HepG2 (cell line): Measurements from ENCODE around the gene GSTM2. TPM values are rescaled to one million over a fixed set of nuclear protein-coding genes. Genes with fewer than 3 reads are reported as not detected.

Experiments
- ATAC-seq: fragments of 200-7000 bp; cut with Tn5 transposase; 3 replicates; pipeline ENCODE4 v1.9.1; 2020; ENCODE audit warnings: mild to moderate bottlenecking, moderate library complexity
- BruUV-seq: library from RNA; stranded (reverse); fragments of 400-500 nt; replicated peaks from 2 replicates; lab custom pipeline; 2021; lab: Mats Ljungman, UMichigan
- CTCF ChIA-PET: fragments of 300-600 bp; formaldehyde crosslinking; extraction: SDS; loops from one replicate; lab custom pipeline; 2021; ENCODE audit warnings: low total read pairs, inconsistent platforms, low intra/inter-chr PET ratio; lab: Yijun Ruan, JAX
- POLR2A ChIA-PET: fragments of 350-600 bp; sonication (Branson Sonifier 250); formaldehyde crosslinking; loops from one replicate; lab custom pipeline; 2020; ENCODE audit warnings: antibody characterized with exemption, inconsistent platforms; lab: Yijun Ruan, JAX
- DNase-seq: peaks from one replicate; pipeline ENCODE4 v3.0.0-alpha.2; 2015; ENCODE audit warnings: low spot score
- FAIRE-seq: peaks from 3 replicates; lab custom pipeline; 2011; peaks lifted over from hg19 to GRCh38; lab: Jason Lieb, UNC
- H2AFZ ChIP-seq: one replicate; pipeline ENCODE4 v1.6.1; 2011; ENCODE audit warnings: low read length, inconsistent platforms
- H3K27ac ChIP-seq: fragments of 300-600 bp; 3 replicates; pipeline ENCODE4 v1.8.0; 2011; ENCODE audit warnings: mixed run types, mild to moderate bottlenecking, mixed read lengths, low read length, inconsistent platforms; ENCODE audit not compliant: insufficient read depth; ENCODE audit errors: extremely low read length
- H3K27me3 ChIP-seq, 2 experiments: fragments of 200-600 bp in 1 of 2; 2 replicates in 1 of 2; 3 replicates in 1 of 2; pipeline versions ENCODE4 v1.6.0 to v1.8.0; 2011; ENCODE audit warnings: low read length in 2 of 2, mild to moderate bottlenecking in 2 of 2, moderate library complexity in 2 of 2, inconsistent platforms in 1 of 2; ENCODE audit not compliant: insufficient read depth in 2 of 2, control insufficient read depth in 1 of 2
- H3K36me3 ChIP-seq, 2 experiments: fragments of 200-600 bp in 1 of 2; replicated peaks in 1 of 2; 2 replicates in 1 of 2; 3 replicates in 1 of 2; pipeline versions ENCODE4 v1.5.1 to v1.8.0; 2011; ENCODE audit warnings: low read length in 2 of 2, inconsistent platforms in 1 of 2; ENCODE audit not compliant: insufficient read depth in 2 of 2, control insufficient read depth in 1 of 2
- H3K4me1 ChIP-seq: 2 replicates; pipeline ENCODE4 v1.5.1; 2012; ENCODE audit warnings: low read length, inconsistent platforms; ENCODE audit not compliant: insufficient read depth
- H3K4me2 ChIP-seq: 2 replicates; pipeline ENCODE4 v1.6.0; 2011; ENCODE audit warnings: low read depth, low read length, inconsistent platforms
- H3K4me3 ChIP-seq, 3 experiments: fragments of 200-600 bp in 1 of 3; sonication (generic), shearing (Covaris generic) in 1 of 3; replicated peaks in 1 of 3; 2 replicates each; pipeline ENCODE4 v1.5.1; 2011 to 2016; ENCODE audit warnings: low read length in 3 of 3, inconsistent platforms in 2 of 3, low read depth in 2 of 3, mild to moderate bottlenecking in 2 of 3, control low read depth in 1 of 3, mixed read lengths in 1 of 3; ENCODE audit not compliant: insufficient read depth in 1 of 3
- H3K79me2 ChIP-seq: one replicate; pipeline ENCODE4 v1.6.1; 2011; ENCODE audit warnings: low read length, inconsistent platforms; ENCODE audit not compliant: insufficient read depth
- H3K9ac ChIP-seq: 2 replicates; pipeline ENCODE4 v1.6.0; 2011; ENCODE audit warnings: mild to moderate bottlenecking, low read depth, low read length, inconsistent platforms; ENCODE audit not compliant: insufficient read depth
- H3K9me3 ChIP-seq: 2 replicates; pipeline ENCODE4 v1.5.1; 2012; ENCODE audit warnings: mild to moderate bottlenecking, low read length
- H4K20me1 ChIP-seq: 2 replicates; pipeline ENCODE4 v1.6.0; 2011; ENCODE audit warnings: inconsistent platforms, mild to moderate bottlenecking, low read length, moderate library complexity; ENCODE audit not compliant: insufficient read depth
- HDAC1 ChIP-seq: sonication (generic); formaldehyde crosslinking; IDR thresholded peaks from 2 replicates; pipeline ENCODE4 v1.5.1; 2020; ENCODE audit warnings: mild to moderate bottlenecking, missing genetic modification reagents
- HNRNPL ChIP-seq: fragments of 200-400 bp; formaldehyde crosslinking; IDR thresholded peaks from 2 replicates; pipeline ENCODE4 v1.6.1; 2017; ENCODE audit warnings: mild to moderate bottlenecking, low read depth, low read length
- REST ChIP-seq, 2 experiments: IDR thresholded peaks; 2 replicates each; pipeline ENCODE4 v1.6.1; 2011 to 2012; ENCODE audit warnings: low read length in 2 of 2, borderline replicate concordance in 1 of 2, low read depth in 1 of 2, mild to moderate bottlenecking in 1 of 2, moderate library complexity in 1 of 2
- XRCC5 ChIP-seq: fragments of 200-400 bp; formaldehyde crosslinking; optimal IDR thresholded peaks from 2 replicates; pipeline ENCODE3; 2017; ENCODE audit warnings: mild to moderate bottlenecking, low read length
- ZNF335 ChIP-seq: sonication (generic); formaldehyde crosslinking; IDR thresholded peaks from 2 replicates; pipeline ENCODE4 v1.4.0; 2020; ENCODE audit warnings: missing genetic modification reagents
- ZNF670 ChIP-seq: sonication (generic); formaldehyde crosslinking; IDR thresholded peaks from 2 replicates; pipeline ENCODE4 v1.8.0; 2022; ENCODE audit warnings: mild to moderate bottlenecking, missing genetic modification reagents, borderline replicate concordance
- WGBS: methylation state at CpG from one replicate; pipeline ENCODE4 v1.1.6; 2017; ENCODE audit warnings: low lambda C conversion rate; 5-methylcytosine and 5-hydroxymethylcytosine counted together
- in situ Hi-C: cut with HindIII; loops from 2 replicates; pipeline ENCODE4 v1.10.0; 2017; ENCODE audit warnings: low pct_unique_long_range_greater_than_20kb; ENCODE audit not compliant: extremely low pct_ligation_motif_present
- intact Hi-C: fragments of 100-400 bp; cut with micrococcal nuclease; formaldehyde crosslinking; loops from one replicate; pipeline ENCODE4 v1.10.0; 2022; ENCODE audit not compliant: unreplicated experiment
- polyA plus RNA-seq, 8 experiments: library from polyadenylated mRNA; depleted of rRNA in 3 of 8; stranded (reverse) in 7 of 8; unstranded in 1 of 8; fragments of >200 nt; fragmentation: Illumina TruSeq in 4 of 8; extraction: Trizol in 4 of 8; gene quantifications; 2 replicates each; pipeline versions ENCODE4 v1.2.1 to v1.2.3, GENCODE V29; 2011 to 2016; ENCODE audit warnings: low read depth in 4 of 8, missing spikeins in 1 of 8, mixed read lengths in 1 of 8; ENCODE audit not compliant: insufficient read depth in 1 of 8
- total RNA-seq, 5 experiments: library from RNA; depleted of rRNA; stranded (reverse); fragments of >200 nt; fragmentation: Illumina TruSeq; extraction: Trizol; gene quantifications; 2 replicates each; pipeline ENCODE4 v1.2.3, GENCODE V29; 2016; ENCODE audit warnings: low read depth in 1 of 5

GSTM2 gene
- total and polyA plus RNA-seq, 2 of the 13 experiments (the other 11 are each of a cell fraction or from before 2014, with no cell fraction given) = 7.0 to 15.0 TPM

DNA sequence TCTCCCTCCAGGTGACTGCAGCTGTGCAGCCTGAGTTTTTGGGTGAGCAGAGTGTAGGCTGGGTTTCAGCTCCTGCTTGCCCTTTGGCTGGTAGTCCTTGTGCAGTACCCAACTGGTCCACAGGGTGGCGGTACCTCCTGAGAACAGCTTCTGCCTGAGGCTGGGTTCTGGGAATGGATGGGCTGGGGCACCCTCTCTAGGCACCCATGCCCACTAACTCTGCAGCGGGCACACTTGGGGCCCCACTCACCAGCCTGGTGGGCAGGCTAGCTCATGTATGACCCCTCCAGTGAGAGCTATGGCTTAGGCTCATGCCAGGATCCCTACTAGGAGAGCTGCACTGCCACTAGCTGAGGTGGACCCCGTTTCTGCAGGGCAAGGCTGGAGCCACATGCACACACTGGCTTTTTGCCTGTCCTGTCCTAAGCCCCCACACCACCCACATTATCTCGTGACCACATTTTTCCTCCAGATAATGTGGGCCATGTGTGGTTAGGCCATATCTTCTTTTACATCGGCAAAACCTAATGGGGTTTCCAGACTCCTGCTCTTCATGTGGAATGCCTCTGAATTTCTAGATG is 27.5 kb upstream of the GSTM2 start (continued):
- TF ChIP-seq REST (IDR thresholded peaks at IDR 0.05; ENCODE audit: borderline replicate concordance in 1 of 2, low read depth in 1 of 2, low read length in 2 of 2) (no peak), XRCC5 (peak; percentile 75), HDAC1 (no peak), ZNF335 (CRISPR knock-in tag) (no peak), HNRNPL (peak; percentile 66; the same call in 1 of the 2 replicates)

DNA sequence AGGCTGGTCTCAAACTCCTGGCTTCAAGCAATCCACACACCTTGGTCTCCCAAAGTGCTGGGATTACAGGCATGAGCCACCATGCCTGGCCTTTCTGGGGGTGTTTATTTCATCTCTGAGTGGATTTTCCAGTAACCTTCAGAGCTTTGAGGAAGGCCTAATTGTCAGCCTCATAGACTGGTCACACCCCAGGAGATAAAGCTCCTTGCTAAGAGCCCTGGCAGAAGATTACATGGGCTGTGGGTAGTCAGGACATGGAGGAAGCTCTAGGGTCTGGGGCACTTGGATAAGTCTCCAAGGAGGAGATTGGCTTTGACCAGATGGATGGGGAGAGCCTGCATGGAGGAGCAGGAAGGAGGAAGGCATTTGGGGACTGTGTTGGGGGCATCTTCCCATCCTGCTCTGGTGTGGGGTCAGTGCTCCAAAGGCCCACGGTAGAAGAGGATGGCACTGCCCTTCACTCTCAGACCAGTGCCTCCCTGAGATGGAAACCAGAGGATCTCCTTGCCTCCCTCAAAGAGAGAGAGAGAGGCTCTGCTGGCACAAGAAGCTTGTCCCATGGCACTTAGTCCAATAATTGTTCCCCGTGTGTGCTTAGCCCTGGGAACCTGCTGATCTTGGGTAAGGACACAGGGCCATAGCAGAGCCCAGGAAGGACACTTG is 26.6 kb upstream of the GSTM2 start:
- no TSS peak for BruUV-seq
- ChIA-PET POLR2A (interaction anchor here (2.0 to 3.8 kb wide), 3 partner anchors 14 to 95 kb away, joined by 12 to 23 read pairs (median 18); partner anchors contain the start of genes GNAI3 and GSTM4), CTCF (interaction anchor here (2.6 kb wide), 1 partner anchor 132 kb away, joined by 13 read pairs; no protein-coding TSS in a partner anchor)
- in situ Hi-C loops (loop anchor here (5.0 to 10.0 kb wide), 3 partner anchors 66 to 344 kb away; partner anchors contain the start of gene AHCYL1), intact Hi-C loops (loop anchor here (5.0 kb wide), 1 partner anchor 351 kb away; no protein-coding TSS in a partner anchor)
- Histone ChIP-seq H3K4me1 (peaks cover 34% of the 10 kb centered on the region), H3K9me3 (no peaks in the 10 kb centered on the region), H2AFZ (no peak overlapping the region), H3K27ac (no peak overlapping the region), H3K36me3 (no peaks in the 10 kb centered on the region), H4K20me1 (no peaks in the 10 kb centered on the region), H3K4me3 (no peak overlapping the region), H3K79me2 (no peaks in the 10 kb centered on the region), H3K9ac (no peak overlapping the region), H3K27me3 (0 out of 5 replicates have a peak, but pooled peaks cover 0 to 3% of the 10 kb centered on the region in 2 experiments), H3K4me2 (no peak overlapping the region)
- ATAC-seq = no peak
- WGBS = 0% methylated on average over 1 of the region's 2 CpGs
- DNase-seq = no peak
- FAIRE-seq = no peak
- TF ChIP-seq ZNF670 (CRISPR knock-in tag) = no peak
